ENCODE measurements around the gene DLG5. TPM values are rescaled to one million over a fixed set of nuclear protein-coding genes. Genes with fewer than 3 reads are reported as not detected.

The DLG5 gene
- total and polyA plus RNA-seq, 10 of the 15 experiments (the other 5 are each of a cell fraction or from before 2014, with no cell fraction given), result 0.18 to 6.6 (median 2.7) TPM

GRCh38 chr10:77792155-77792554 lies 134.4 kb downstream of the DLG5 start:
- Histone ChIP-seq H3K27ac (ENCODE audit: control insufficient read depth, insufficient read depth) (no peak overlapping the region), H3K27me3 (replicated peaks in 1 of 2; ENCODE audit: control insufficient read depth in 2 of 2, insufficient read depth in 2 of 2, low read length in 1 of 2) (no peaks in the 10 kb centered on the region), H3K4me1 (ENCODE audit: control insufficient read depth, insufficient read depth, low read length) (no peaks in the 10 kb centered on the region; the same call in 1 of the 2 replicates), H3K9me3 (replicated peaks; ENCODE audit: control insufficient read depth, insufficient read depth, low read length) (no peaks in the 10 kb centered on the region), H2AFZ (ENCODE audit: control insufficient read depth, low read depth, low read length) (no peak overlapping the region), H3K4me2 (ENCODE audit: control insufficient read depth, insufficient read depth) (no peak overlapping the region), H3K36me3 (ENCODE audit: control insufficient read depth in 2 of 2, insufficient read depth in 2 of 2, low read length in 1 of 2) (peaks cover 0 to 7% of the 10 kb centered on the region in 2 experiments; a peak in 3 of 4 replicates), H3K79me2 (ENCODE audit: control insufficient read depth, insufficient read depth, low read length) (no peaks in the 10 kb centered on the region), H3K4me3 (no peak overlapping the region), H4K20me1 (ENCODE audit: control insufficient read depth, insufficient read depth) (no peaks in the 10 kb centered on the region; the same call in 1 of the 2 replicates), H3K9ac (ENCODE audit: control insufficient read depth, insufficient read depth, low read length) (no peak overlapping the region)
- DNase-seq (ENCODE audit: low read depth, low spot score), result no peak
- intact Hi-C loops (cut with micrococcal nuclease; ENCODE audit: unreplicated experiment) (no loop called here), in situ Hi-C loops (cut with MboI) (no loop called here)
- 91% methylated on average over 11 of the region's 12 CpGs for WGBS (ENCODE audit: insufficient coverage, insufficient replicate concordance, low lambda C conversion rate, missing lambda C conversion rate)
- POLR2A ChIA-PET, result no interaction called here
- RAD21 ChIA-PET (ENCODE audit: unreplicated experiment), result no interaction called here
- FAIRE-seq, result no peak
- CTCF ChIA-PET, result no interaction called here
- BruUV-seq (replicated peaks), result no TSS peak
- SMC1A ChIA-PET (ENCODE audit: uncharacterized antibody, unreplicated experiment), result no interaction called here
- ATAC-seq, result no peak
- TF ChIP-seq USF2 (IDR thresholded peaks at IDR 0.05; ENCODE audit: borderline replicate concordance, low read depth, low read length) (no peak), CREM (IDR thresholded peaks at IDR 0.05; ENCODE audit: low read depth) (no peak), ASH2L (IDR thresholded peaks at IDR 0.05; ENCODE audit: borderline replicate concordance, low read depth) (no peak), E2F8 (IDR thresholded peaks at IDR 0.05; ENCODE audit: low read depth, partially characterized antibody) (no peak), CBX3 (IDR thresholded peaks at IDR 0.05; ENCODE audit: borderline replicate concordance, low read depth) (no peak), SUPT20H (IDR thresholded peaks at IDR 0.05; ENCODE audit: borderline replicate concordance, control insufficient read depth, low read depth, low read length) (no peak), ZBTB40 (IDR thresholded peaks at IDR 0.05; ENCODE audit: borderline replicate concordance) (no peak), REST (IDR thresholded peaks at IDR 0.05; ENCODE audit: low read depth, low read length) (no peak), ZNF217 (IDR thresholded peaks at IDR 0.05) (no peak)
